Activated T-helper 1 cell treated with anti-CD3 and anti-CD28 coated beads, Interleukin-12 subunit alpha, Interleukin-12 subunit beta, Interleukin-2, Interleukin-4 antibody, amounts not matched to agents 30 ng/mL and 10 ng/mL and 1 ng/mL, durations not matched to agents 14 hours and 24 hours and 36 hours (primary cell): ENCODE results near the gene KRT7. TPM values are rescaled to one million over a fixed set of nuclear protein-coding genes. Genes with fewer than 3 reads are reported as not detected.
A peak's percentile ranks its signal among the peaks of the same experiment; 100 is the strongest.

ENCODE experiments used
- DNase-seq: peaks from one replicate; pipeline ENCODE4 v3.0.0; 2021; ENCODE audit warnings: low spot score
- H3K27ac Mint-ChIP-seq: one replicate; pipeline ENCODE4 v1.8.0; 2021; ENCODE audit warnings: mild to moderate bottlenecking, mixed read lengths
- H3K27me3 Mint-ChIP-seq: one replicate; pipeline ENCODE4 v1.8.0; 2022; ENCODE audit warnings: mild to moderate bottlenecking, moderate library complexity, mixed read lengths; ENCODE audit not compliant: insufficient read depth
- H3K36me3 Mint-ChIP-seq: one replicate; pipeline ENCODE4 v1.8.0; 2021; ENCODE audit warnings: low read depth, mixed read lengths
- H3K4me1 Mint-ChIP-seq: one replicate; pipeline ENCODE4 v1.8.0; 2021; ENCODE audit warnings: low read depth, mixed read lengths
- H3K4me3 Mint-ChIP-seq: one replicate; pipeline ENCODE4 v1.8.0; 2021; ENCODE audit warnings: mild to moderate bottlenecking, moderate library complexity, mixed read lengths
- H3K9me3 Mint-ChIP-seq: one replicate; pipeline ENCODE4 v1.8.0; 2021; ENCODE audit warnings: mixed read lengths
- intact Hi-C: fragments of 100-400 bp; cut with micrococcal nuclease; formaldehyde crosslinking; loops from one replicate; pipeline ENCODE4 v1.15.1; 2024
- total RNA-seq: library from RNA; stranded (reverse); gene quantifications from 2 replicates; pipeline ENCODE4 v1.2.3, GENCODE V29; 2022

Gene KRT7
- total RNA-seq, 1 donor from 2014 or later: 21.2 TPM

GRCh38 chr12:52203079-52203921 lies 29.7 kb upstream of the KRT7 start:
- Mint-ChIP-seq H3K36me3 (no peaks in the 10 kb centered on the region), H3K27ac (peak overlapping the region; percentile 78), H3K4me1 (peaks cover 6% of the 10 kb centered on the region), H3K4me3 (no peak overlapping the region), H3K9me3 (no peaks in the 10 kb centered on the region), H3K27me3 (peaks cover 4% of the 10 kb centered on the region)
- intact Hi-C loops: no loop called here
- DNase-seq: no peak

- peaks cover 6% of the 10 kb centered on the region for H3K4me1 Mint-ChIP-seq
- no peaks in the 10 kb centered on the region for H3K36me3 Mint-ChIP-seq
- peaks cover 7% of the 10 kb centered on the region for H3K27me3 Mint-ChIP-seq
- H3K9me3 Mint-ChIP-seq: no peaks in the 10 kb centered on the region
- no peak overlapping the region for H3K4me3 Mint-ChIP-seq
- H3K27ac Mint-ChIP-seq: no peak overlapping the region
- intact Hi-C loops: no loop called here
- DNase-seq: no peak
Observed at GRCh38 chr12:52204095-52204930, 28.7 kb upstream of the KRT7 start.

- Mint-ChIP-seq H3K4me3 (no peak overlapping the region), H3K36me3 (no peaks in the 10 kb centered on the region), H3K27ac (no peak overlapping the region), H3K4me1 (peaks cover 6% of the 10 kb centered on the region), H3K27me3 (peaks cover 7% of the 10 kb centered on the region), H3K9me3 (no peaks in the 10 kb centered on the region)
- intact Hi-C loops: no loop called here
- DNase-seq: no peak
Observed at GRCh38 chr12:52204931-52205505, 28.0 kb upstream of the KRT7 start.

- Mint-ChIP-seq H3K9me3 (no peaks in the 10 kb centered on the region), H3K4me3 (no peak overlapping the region), H3K27ac (no peak overlapping the region), H3K36me3 (no peaks in the 10 kb centered on the region), H3K4me1 (peaks cover 6% of the 10 kb centered on the region), H3K27me3 (peaks cover 7% of the 10 kb centered on the region)
- intact Hi-C loops: no loop called here
- DNase-seq: no peak
Observed at GRCh38 chr12:52205612-52206303, 27.3 kb upstream of the KRT7 start.

- Mint-ChIP-seq H3K9me3 (no peaks in the 10 kb centered on the region), H3K36me3 (no peaks in the 10 kb centered on the region), H3K27ac (no peak overlapping the region), H3K4me3 (no peak overlapping the region), H3K4me1 (peaks cover 6% of the 10 kb centered on the region), H3K27me3 (peaks cover 7% of the 10 kb centered on the region)
- DNase-seq: no peak
- intact Hi-C loops: no loop called here
Observed at GRCh38 chr12:52206304-52207040, 26.6 kb upstream of the KRT7 start.

GRCh38 chr12:52207106-52207505 lies 25.9 kb upstream of the KRT7 start:
- Mint-ChIP-seq H3K9me3 (no peaks in the 10 kb centered on the region), H3K36me3 (no peaks in the 10 kb centered on the region), H3K4me1 (peaks cover 6% of the 10 kb centered on the region), H3K4me3 (no peak overlapping the region), H3K27ac (no peak overlapping the region), H3K27me3 (peaks cover 8% of the 10 kb centered on the region)
- DNase-seq: no peak
- intact Hi-C loops: no loop called here

- intact Hi-C loops: no loop called here
- Mint-ChIP-seq H3K27me3 (peaks cover 8% of the 10 kb centered on the region), H3K9me3 (no peaks in the 10 kb centered on the region), H3K27ac (no peak overlapping the region), H3K36me3 (no peaks in the 10 kb centered on the region), H3K4me3 (no peak overlapping the region), H3K4me1 (peaks cover 4% of the 10 kb centered on the region)
- DNase-seq: no peak
Observed at GRCh38 chr12:52207895-52208294, 25.1 kb upstream of the KRT7 start.

- Mint-ChIP-seq H3K36me3 (no peaks in the 10 kb centered on the region), H3K9me3 (no peaks in the 10 kb centered on the region), H3K4me1 (no peaks in the 10 kb centered on the region), H3K27ac (no peak overlapping the region), H3K4me3 (no peak overlapping the region), H3K27me3 (peaks cover 9% of the 10 kb centered on the region)
- no peak for DNase-seq
- intact Hi-C loops: no loop called here
Observed at GRCh38 chr12:52208424-52209165, 24.4 kb upstream of the KRT7 start.

GRCh38 chr12:52209321-52209720 lies 23.7 kb upstream of the KRT7 start:
- no peak for DNase-seq
- no peak overlapping the region for H3K4me3 Mint-ChIP-seq
- no peak overlapping the region for H3K27ac Mint-ChIP-seq
- peaks cover 9% of the 10 kb centered on the region for H3K27me3 Mint-ChIP-seq
- no peaks in the 10 kb centered on the region for H3K9me3 Mint-ChIP-seq
- H3K36me3 Mint-ChIP-seq: no peaks in the 10 kb centered on the region
- H3K4me1 Mint-ChIP-seq: no peaks in the 10 kb centered on the region
- intact Hi-C loops: no loop called here

GRCh38 chr12:52210186-52210924 lies 22.7 kb upstream of the KRT7 start:
- intact Hi-C loops: no loop called here
- Mint-ChIP-seq H3K4me3 (no peak overlapping the region), H3K4me1 (no peaks in the 10 kb centered on the region), H3K36me3 (no peaks in the 10 kb centered on the region), H3K9me3 (no peaks in the 10 kb centered on the region), H3K27ac (no peak overlapping the region), H3K27me3 (peaks cover 13% of the 10 kb centered on the region)
- DNase-seq: no peak

GRCh38 chr12:52210925-52211650 lies 22.0 kb upstream of the KRT7 start:
- Mint-ChIP-seq H3K4me3 (no peak overlapping the region), H3K4me1 (no peaks in the 10 kb centered on the region), H3K36me3 (no peaks in the 10 kb centered on the region), H3K27ac (no peak overlapping the region), H3K9me3 (no peaks in the 10 kb centered on the region), H3K27me3 (peaks cover 16% of the 10 kb centered on the region)
- no peak for DNase-seq
- intact Hi-C loops: no loop called here
